A673 (cell line): ENCODE measurements around the gene MS4A3. TPM values are rescaled to one million over a fixed set of nuclear protein-coding genes. Genes with fewer than 3 reads are reported as not detected.

Source experiments
- BruUV-seq: library from RNA; stranded (reverse); fragments of 400-500 nt; replicated peaks from 2 replicates; lab custom pipeline; 2021; lab: Mats Ljungman, UMichigan
- CTCF ChIA-PET: fragments of 300-600 bp; sonication (Branson Sonifier 250); formaldehyde crosslinking; loops from one replicate; lab custom pipeline; 2022; ENCODE audit warnings: antibody characterized with exemption; lab: Charles Lee
- POLR2A ChIA-PET: fragments of 300-600 bp; sonication (Branson Sonifier 250); formaldehyde crosslinking; loops from one replicate; lab custom pipeline; 2022; ENCODE audit warnings: antibody characterized with exemption; ENCODE audit not compliant: low non-redundant PET; lab: Charles Lee
- DNase-seq: peaks from one replicate; pipeline ENCODE4 v3.0.0-alpha.2; 2015; ENCODE audit warnings: low spot score
- H3K27ac ChIP-seq: fragments of 200-600 bp; sonication (generic); 2 replicates; pipeline ENCODE4 v1.5.1; 2016; ENCODE audit warnings: mixed run types, low read depth, mild to moderate bottlenecking, mixed read lengths, antibody characterized with exemption, low read length; ENCODE audit not compliant: poor library complexity, severe bottlenecking
- H3K27me3 ChIP-seq: fragments of 200-600 bp; sonication (generic); replicated peaks from 2 replicates; pipeline ENCODE4 v1.6.1; 2017; ENCODE audit warnings: mixed run types, low read depth, mild to moderate bottlenecking, mixed read lengths, antibody characterized with exemption, low read length; ENCODE audit not compliant: insufficient read depth, poor library complexity
- H3K36me3 ChIP-seq: fragments of 200-600 bp; sonication (generic); 2 replicates; pipeline ENCODE4 v1.6.1; 2016; ENCODE audit warnings: mixed run types, mild to moderate bottlenecking, mixed read lengths, antibody characterized with exemption, low read length; ENCODE audit not compliant: insufficient read depth, poor library complexity, severe bottlenecking
- H3K4me1 ChIP-seq: fragments of 200-600 bp; sonication (generic); 2 replicates; pipeline ENCODE4 v1.6.1; 2017; ENCODE audit warnings: mixed run types, mild to moderate bottlenecking, mixed read lengths, antibody characterized with exemption, low read length; ENCODE audit not compliant: insufficient read depth, poor library complexity, severe bottlenecking
- H3K4me3 ChIP-seq: fragments of 200-600 bp; sonication (generic); 2 replicates; pipeline ENCODE4 v1.5.1; 2016; ENCODE audit warnings: low read depth, mixed run types, mild to moderate bottlenecking, mixed read lengths, low read length; ENCODE audit not compliant: poor library complexity, severe bottlenecking
- H3K9me3 ChIP-seq: fragments of 200-600 bp; sonication (generic); 2 replicates; pipeline ENCODE4 v1.6.1; 2016; ENCODE audit warnings: mixed run types, low read depth, mild to moderate bottlenecking, mixed read lengths, antibody characterized with exemption, low read length; ENCODE audit not compliant: poor library complexity, severe bottlenecking
- EZH2 ChIP-seq: fragments of 200-600 bp; sonication (generic); IDR thresholded peaks from 2 replicates; pipeline ENCODE4 v1.6.1; 2017; ENCODE audit warnings: borderline replicate concordance, low read depth, mild to moderate bottlenecking, mixed read lengths, antibody characterized with exemption, low read length; ENCODE audit not compliant: poor library complexity, severe bottlenecking
- intact Hi-C: fragments of 100-400 bp; cut with micrococcal nuclease; formaldehyde crosslinking; loops from one replicate; pipeline ENCODE4 v1.10.0; 2022; ENCODE audit not compliant: unreplicated experiment
- total RNA-seq: library from RNA; stranded (reverse); gene quantifications from 2 replicates; pipeline ENCODE4 v1.2.3, GENCODE V29; 2021
- TF ChIP-seq, protein P1 (sequence below): fragments of 300-800, 200-600 bp; sonication (generic); conservative IDR thresholded peaks from 2 replicates; pipeline ENCODE4 v1.5.1; 2017; ENCODE audit warnings: low read depth, mild to moderate bottlenecking, antibody characterized with exemption, low read length, moderate library complexity, mixed read lengths

The MS4A3 gene
- total RNA-seq, 1 experiment from 2014 or later, result not detected

DNA sequence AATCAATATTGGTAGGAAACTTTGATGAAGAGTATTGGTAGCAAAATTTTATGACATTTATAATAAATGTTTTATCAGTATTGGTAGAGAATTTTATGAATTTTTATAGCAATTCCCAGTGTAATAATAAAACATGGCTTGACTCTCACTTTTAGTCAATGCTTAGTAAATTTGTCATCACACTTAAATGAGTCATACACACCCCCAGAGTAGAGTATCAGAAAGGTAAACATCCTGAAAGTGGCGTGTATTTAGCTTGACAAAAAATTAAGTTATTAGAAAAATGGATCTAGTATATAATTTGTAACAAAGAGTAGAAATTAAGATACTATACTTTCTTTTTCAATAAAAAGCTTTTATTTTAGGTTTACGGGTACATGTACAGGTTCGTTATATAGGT, 2.6 kb downstream of the MS4A3 start:
- Histone ChIP-seq H3K27me3 (peaks cover 36% of the 10 kb centered on the region), H3K36me3 (no peaks in the 10 kb centered on the region), H3K4me1 (no peaks in the 10 kb centered on the region), H3K4me3 (no peak overlapping the region), H3K9me3 (no peaks in the 10 kb centered on the region), H3K27ac (no peak overlapping the region)
- POLR2A ChIA-PET, result no interaction called here
- intact Hi-C loops, result no loop called here
- BruUV-seq, result no TSS peak
- TF ChIP-seq, protein P1, sequence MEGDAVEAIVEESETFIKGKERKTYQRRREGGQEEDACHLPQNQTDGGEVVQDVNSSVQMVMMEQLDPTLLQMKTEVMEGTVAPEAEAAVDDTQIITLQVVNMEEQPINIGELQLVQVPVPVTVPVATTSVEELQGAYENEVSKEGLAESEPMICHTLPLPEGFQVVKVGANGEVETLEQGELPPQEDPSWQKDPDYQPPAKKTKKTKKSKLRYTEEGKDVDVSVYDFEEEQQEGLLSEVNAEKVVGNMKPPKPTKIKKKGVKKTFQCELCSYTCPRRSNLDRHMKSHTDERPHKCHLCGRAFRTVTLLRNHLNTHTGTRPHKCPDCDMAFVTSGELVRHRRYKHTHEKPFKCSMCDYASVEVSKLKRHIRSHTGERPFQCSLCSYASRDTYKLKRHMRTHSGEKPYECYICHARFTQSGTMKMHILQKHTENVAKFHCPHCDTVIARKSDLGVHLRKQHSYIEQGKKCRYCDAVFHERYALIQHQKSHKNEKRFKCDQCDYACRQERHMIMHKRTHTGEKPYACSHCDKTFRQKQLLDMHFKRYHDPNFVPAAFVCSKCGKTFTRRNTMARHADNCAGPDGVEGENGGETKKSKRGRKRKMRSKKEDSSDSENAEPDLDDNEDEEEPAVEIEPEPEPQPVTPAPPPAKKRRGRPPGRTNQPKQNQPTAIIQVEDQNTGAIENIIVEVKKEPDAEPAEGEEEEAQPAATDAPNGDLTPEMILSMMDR, result no peak
- no peak for TF ChIP-seq EZH2
- CTCF ChIA-PET, result no interaction called here
- no peak for DNase-seq

DNA sequence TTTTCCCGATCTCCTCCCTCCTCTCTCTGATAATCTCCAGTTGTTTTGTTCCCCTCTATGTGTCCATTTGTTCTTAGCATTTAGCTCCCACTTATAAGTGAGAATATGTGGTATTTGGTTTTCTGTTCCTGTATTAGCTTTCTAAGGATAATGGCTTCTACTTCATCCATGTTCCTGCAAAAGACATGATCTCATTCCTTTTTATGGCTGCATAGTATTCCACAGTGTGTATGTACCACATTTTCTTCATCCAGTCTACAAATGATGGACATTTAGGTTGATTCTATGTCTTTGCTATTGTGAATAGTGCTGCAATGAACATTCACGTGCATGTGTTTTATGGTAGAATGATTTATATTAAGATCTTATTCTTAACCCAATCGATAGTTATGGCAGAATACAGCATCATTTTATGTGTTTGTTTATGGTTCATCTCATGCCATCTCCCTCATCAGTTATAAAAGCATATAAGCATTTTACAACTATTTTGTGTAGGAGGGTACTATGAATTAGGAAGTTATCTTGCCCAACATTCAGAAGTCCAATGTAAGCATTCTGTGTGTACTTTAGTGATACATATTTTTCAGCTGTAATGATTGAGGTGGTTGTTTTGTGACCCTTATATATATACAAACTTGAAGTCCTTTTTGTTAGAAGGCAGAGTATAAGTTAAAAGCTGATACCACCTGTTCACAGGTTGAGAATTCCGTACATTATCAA, 3.2 kb downstream of the MS4A3 start:
- ChIA-PET CTCF (no interaction called here), POLR2A (no interaction called here)
- TF ChIP-seq, protein P1, result no peak
- no peak for TF ChIP-seq EZH2
- no peak overlapping the region for H3K4me3 ChIP-seq
- H3K36me3 ChIP-seq, result no peaks in the 10 kb centered on the region
- peaks cover 31% of the 10 kb centered on the region for H3K27me3 ChIP-seq
- no peaks in the 10 kb centered on the region for H3K4me1 ChIP-seq
- intact Hi-C loops, result no loop called here
- no peaks in the 10 kb centered on the region for H3K9me3 ChIP-seq
- no peak overlapping the region for H3K27ac ChIP-seq
- BruUV-seq, result no TSS peak
- no peak for DNase-seq

DNA sequence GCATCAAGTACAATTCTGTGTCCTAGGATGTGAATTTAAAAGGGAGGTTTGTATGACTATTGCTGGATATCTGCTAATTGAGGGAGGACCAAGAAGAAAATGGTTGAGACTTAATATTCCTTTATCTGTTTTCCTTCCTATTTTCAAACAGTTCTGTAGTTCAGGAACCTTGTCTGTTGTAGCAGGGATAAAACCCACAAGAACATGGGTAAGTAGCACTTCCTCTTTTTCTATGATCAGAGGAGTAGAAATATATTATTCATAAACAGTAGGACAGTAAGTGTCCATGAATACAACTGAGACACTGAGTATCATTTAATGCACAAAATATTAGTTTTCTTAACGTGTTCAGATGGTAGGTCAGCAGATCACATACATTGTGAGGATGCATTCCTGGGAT, 7.6 kb downstream of the MS4A3 start:
- H3K9me3 ChIP-seq, result no peaks in the 10 kb centered on the region
- no peak for TF ChIP-seq EZH2
- TF ChIP-seq, protein P1, result no peak
- no peak for DNase-seq
- no peaks in the 10 kb centered on the region for H3K27me3 ChIP-seq
- no TSS peak for BruUV-seq
- ChIA-PET POLR2A (no interaction called here), CTCF (no interaction called here)
- H3K36me3 ChIP-seq, result no peaks in the 10 kb centered on the region
- intact Hi-C loops, result no loop called here
- no peak overlapping the region for H3K4me3 ChIP-seq
- no peaks in the 10 kb centered on the region for H3K4me1 ChIP-seq
- H3K27ac ChIP-seq, result no peak overlapping the region
